Kidney (tissue), 14 donors: ENCODE data around the gene FAM53B. TPM values are rescaled to one million over a fixed set of nuclear protein-coding genes. Genes with fewer than 3 reads are reported as not detected.

Experiments
- DNase-seq, 5 donors: peaks; one replicate each; pipeline ENCODE4 v3.0.0-alpha.2; 2013 to 2020
- FAIRE-seq: peaks from 2 replicates; lab custom pipeline; 2012; peaks lifted over from hg19 to GRCh38; lab: Jason Lieb, UNC
- H3K27ac ChIP-seq, 2 donors: one replicate each; pipeline ENCODE4 v1.7.0; 2013; ENCODE audit warnings: low read depth in 2 of 2, low read length in 2 of 2, inconsistent platforms in 1 of 2
- H3K27me3 ChIP-seq: one replicate; pipeline ENCODE4 v1.7.1; 2013; ENCODE audit warnings: low read length, inconsistent platforms; ENCODE audit not compliant: control insufficient read depth, insufficient read depth
- H3K36me3 ChIP-seq, 3 donors: one replicate each; pipeline versions ENCODE4 v1.7.0 to v1.7.1; 2013; ENCODE audit warnings: low read length in 3 of 3, control low read depth in 1 of 3, inconsistent platforms in 1 of 3; ENCODE audit not compliant: insufficient read depth in 3 of 3, control insufficient read depth in 2 of 3
- H3K4me1 ChIP-seq, 3 donors: one replicate each; pipeline versions ENCODE4 v1.7.0 to v1.7.1; 2013; ENCODE audit warnings: low read length in 3 of 3, inconsistent platforms in 1 of 3, low read depth in 1 of 3; ENCODE audit not compliant: control insufficient read depth in 2 of 3, insufficient read depth in 2 of 3
- H3K4me3 ChIP-seq, 3 donors: one replicate each; pipeline versions ENCODE4 v1.7.0 to v1.8.1; 2013; ENCODE audit warnings: low read length in 3 of 3, control low read depth in 1 of 3, inconsistent platforms in 1 of 3
- H3K9ac ChIP-seq, 3 donors: one replicate each; pipeline versions ENCODE4 v1.7.0 to v1.7.1; 2013; ENCODE audit warnings: low read length in 3 of 3, control low read depth in 1 of 3, inconsistent platforms in 1 of 3
- H3K9me3 ChIP-seq, 3 donors: one replicate each; pipeline versions ENCODE4 v1.7.0 to v1.7.1; 2013; ENCODE audit warnings: low read length in 3 of 3, control low read depth in 1 of 3, inconsistent platforms in 1 of 3; ENCODE audit not compliant: control insufficient read depth in 2 of 3, insufficient read depth in 1 of 3
- CTCF ChIP-seq: IDR thresholded peaks from 3 replicates; pipeline ENCODE4 v1.5.1; 2012; ENCODE audit warnings: mild to moderate bottlenecking, moderate library complexity, borderline replicate concordance; ENCODE audit not compliant: insufficient read depth; ENCODE audit errors: extremely low read depth
- intact Hi-C: fragments of 100-400 bp; cut with DNase I; formaldehyde crosslinking; loops from one replicate; pipeline ENCODE4 v1.11.1; 2022
- polyA plus RNA-seq: library from polyadenylated mRNA; stranded (reverse); fragments of 350-450 nt; fragmentation: Illumina TruSeq; extraction: RNeasy Lipid Tissue Mini Kit (QIAGEN cat#74804); gene quantifications from one replicate; pipeline ENCODE4 v1.2.3, GENCODE V29; 2014; ENCODE audit warnings: low read depth, low replicate concordance; ENCODE audit not compliant: insufficient read depth
- total RNA-seq: library from RNA; stranded (reverse); fragmentation: NEBNext Ultra II Directional; extraction: Animal tissue kit (Norgen Biotek cat#: 25700); gene quantifications from one replicate; pipeline ENCODE4 v1.2.1, GENCODE V29; 2021
- donor health status: control.
- donor health status: control.
- donor health status: control.
- donor health status: control.
- donor health status: control.
- donor health status: DM: yes; HTN: yes; CAD: no.
- donor health status: Normal renal cell carcinoma (clear cell type).

Gene FAM53B
- total and polyA plus RNA-seq, 2 donors from 2014 or later = 11.8 to 30.0 TPM

- peak overlapping the region; percentile 3 to 71 (median 47) for H3K9ac ChIP-seq
- FAIRE-seq = no peak
- H3K4me3 ChIP-seq = peak overlapping the region; percentile 10 to 24 (median 19)
- H3K27ac ChIP-seq = peak overlapping the region; percentile 79 to 90
- H3K4me1 ChIP-seq = peaks cover 22 to 69% (median 67%) of the 10 kb centered on the region in 3 donors
- no peaks in the 10 kb centered on the region for H3K27me3 ChIP-seq
- H3K36me3 ChIP-seq = no peaks in the 10 kb centered on the region
- H3K9me3 ChIP-seq = no peaks in the 10 kb centered on the region
- no peak for TF ChIP-seq CTCF
- intact Hi-C loops = loop anchor here (10.0 kb wide), 1 partner anchor 206 kb away; no protein-coding TSS in a partner anchor
- peak; percentile 56 to 91 (median 76) for DNase-seq
These were observed 3.6 kb downstream of the FAM53B start for GRCh38 chr10:124740369-124741280.

GRCh38 chr10:124739986-124740368 lies 4.2 kb downstream of the FAM53B start:
- Histone ChIP-seq H3K27ac (peak overlapping the region; percentile 79 to 90), H3K36me3 (no peaks in the 10 kb centered on the region), H3K27me3 (no peaks in the 10 kb centered on the region), H3K4me3 (peak overlapping the region; percentile 6 to 24 (median 10)), H3K9me3 (no peaks in the 10 kb centered on the region), H3K4me1 (peaks cover 16 to 73% (median 72%) of the 10 kb centered on the region in 3 donors), H3K9ac (peak overlapping the region; percentile 3 to 71 (median 47))
- TF ChIP-seq CTCF = no peak
- FAIRE-seq = no peak
- intact Hi-C loops = loop anchor here (10.0 kb wide), 1 partner anchor 205 kb away; no protein-coding TSS in a partner anchor
- peak in 1 of 5 donors; percentile 70 for DNase-seq

- DNase-seq = peak in 2 of 5 donors; percentile 45 to 52
- H3K9me3 ChIP-seq = no peaks in the 10 kb centered on the region
- intact Hi-C loops = no loop called here
These were observed 4.9 kb downstream of the FAM53B start for GRCh38 chr10:124739119-124739921.

More at GRCh38 chr10:124739119-124739921, 4.9 kb downstream of the FAM53B start:
- no peak for FAIRE-seq
- no peaks in the 10 kb centered on the region for H3K36me3 ChIP-seq
- no peak overlapping the region for H3K4me3 ChIP-seq
- no peak for TF ChIP-seq CTCF
- peaks cover 13 to 77% (median 76%) of the 10 kb centered on the region in 3 donors for H3K4me1 ChIP-seq
- H3K9ac ChIP-seq = peak overlapping the region in 2 of 3 donors; percentile 47 to 71
- no peaks in the 10 kb centered on the region for H3K27me3 ChIP-seq
- H3K27ac ChIP-seq = peak overlapping the region; percentile 79 to 90
